AG04450 (cell line): ENCODE data around the gene PLPPR5. TPM values are rescaled to one million over a fixed set of nuclear protein-coding genes. Genes with fewer than 3 reads are reported as not detected.

Experiments used
- CTCF ChIA-PET: fragments of 300-600, 350-600 bp; formaldehyde crosslinking; extraction: SDS; loops from one replicate; lab custom pipeline; 2022; ENCODE audit warnings: antibody characterized with exemption, inconsistent platforms; lab: Charles Lee
- POLR2A ChIA-PET: fragments of 350-600 bp; formaldehyde crosslinking; extraction: SDS; loops from one replicate; lab custom pipeline; 2021; ENCODE audit warnings: antibody characterized with exemption, inconsistent platforms; lab: Yijun Ruan, JAX
- DNase-seq: peaks from one replicate; pipeline ENCODE4 v3.0.0-alpha.2; 2011; ENCODE audit warnings: low read depth, low spot score
- H3K27ac ChIP-seq: one replicate; pipeline ENCODE4 v1.5.1; 2012; ENCODE audit warnings: low read depth, low read length, control low read depth
- H3K27me3 ChIP-seq: one replicate; pipeline ENCODE4 v1.6.0; 2012; ENCODE audit warnings: low read length; ENCODE audit not compliant: control insufficient read depth, insufficient read depth
- H3K4me3 ChIP-seq: 2 replicates; pipeline ENCODE4 v1.5.1; 2011; ENCODE audit warnings: mild to moderate bottlenecking, low read depth, low read length, control low read depth
- H3K9me3 ChIP-seq: 2 replicates; pipeline ENCODE4 v1.5.1; 2012; ENCODE audit warnings: low read length; ENCODE audit not compliant: control insufficient read depth, insufficient read depth
- CTCF ChIP-seq: IDR thresholded peaks from 2 replicates; pipeline ENCODE4 v1.5.1; 2011; ENCODE audit warnings: low read depth, low read length, control low read depth, inconsistent platforms
- polyA plus RNA-seq: library from polyadenylated mRNA; depleted of rRNA; stranded (reverse); fragments of >200 nt; gene quantifications from 2 replicates; pipeline ENCODE4 v1.2.3, GENCODE V29; 2011

Gene PLPPR5
- polyA plus RNA-seq, 1 experiment: 0.07 TPM

- DNase-seq: no peak
- H3K27ac ChIP-seq: no peak overlapping the region
- TF ChIP-seq CTCF: no peak
- no peaks in the 10 kb centered on the region for H3K9me3 ChIP-seq
- CTCF ChIA-PET: no interaction called here
- no peak overlapping the region for H3K4me3 ChIP-seq
- H3K27me3 ChIP-seq: no peaks in the 10 kb centered on the region
- POLR2A ChIA-PET: no interaction called here
Observed at GRCh38 chr1:98914547-98914946, 90.1 kb downstream of the PLPPR5 start.

GRCh38 chr1:98910827-98911226 is 93.8 kb downstream of the PLPPR5 start:
- POLR2A ChIA-PET: no interaction called here
- no peak for TF ChIP-seq CTCF
- CTCF ChIA-PET: no interaction called here
- DNase-seq: no peak
- H3K4me3 ChIP-seq: no peak overlapping the region
- no peak overlapping the region for H3K27ac ChIP-seq
- H3K9me3 ChIP-seq: no peaks in the 10 kb centered on the region
- no peaks in the 10 kb centered on the region for H3K27me3 ChIP-seq

DNA sequence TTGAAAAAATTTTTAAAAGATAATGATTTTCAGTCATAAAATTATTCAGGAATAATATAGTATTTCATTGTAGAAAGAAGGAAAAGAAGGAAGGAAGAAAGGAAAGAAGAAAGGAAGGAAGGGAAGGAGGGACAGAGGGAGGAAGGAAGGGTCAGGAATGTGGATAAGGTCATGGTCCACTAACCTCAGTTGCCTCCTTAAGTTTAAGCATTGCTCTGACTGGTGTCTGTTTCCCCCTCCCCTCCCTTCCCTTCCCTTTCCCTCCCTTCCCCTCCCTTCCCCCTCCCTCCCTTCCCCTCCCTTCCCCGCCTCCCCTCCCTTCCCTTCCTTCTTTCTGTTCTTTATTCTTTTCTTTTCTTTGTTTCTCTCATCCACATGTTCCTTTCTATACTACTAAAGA is 95.7 kb downstream of the PLPPR5 start:
- Histone ChIP-seq H3K27me3 (no peaks in the 10 kb centered on the region), H3K9me3 (no peaks in the 10 kb centered on the region), H3K27ac (no peak overlapping the region), H3K4me3 (no peak overlapping the region)
- DNase-seq: no peak
- CTCF ChIA-PET: no interaction called here
- no peak for TF ChIP-seq CTCF
- POLR2A ChIA-PET: interaction anchor here (0.6 kb wide), 1 partner anchor 71 kb away, joined by 5 read pairs; no protein-coding TSS in a partner anchor

DNA sequence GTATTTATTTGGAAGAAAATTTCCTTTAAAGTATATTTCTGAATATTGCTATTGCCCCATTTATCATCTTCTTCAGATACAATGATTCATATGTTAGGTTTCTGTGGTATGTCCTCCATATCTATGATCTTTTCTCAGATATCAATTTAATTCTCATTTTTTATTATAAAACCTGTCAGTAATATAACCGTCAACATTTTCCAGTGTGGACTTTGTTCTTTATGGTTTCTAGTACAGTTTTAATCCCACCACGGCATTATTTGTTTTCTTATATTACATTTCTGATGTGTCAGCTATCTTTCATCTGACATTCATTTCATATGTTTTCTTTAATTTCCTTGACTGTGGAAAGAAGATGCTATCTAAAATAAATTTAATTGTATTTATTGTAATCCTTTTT is 97.9 kb downstream of the PLPPR5 start:
- Histone ChIP-seq H3K9me3 (no peaks in the 10 kb centered on the region), H3K27ac (no peak overlapping the region), H3K4me3 (no peak overlapping the region), H3K27me3 (no peaks in the 10 kb centered on the region)
- POLR2A ChIA-PET: interaction anchor here (0.7 kb wide), 1 partner anchor 38 kb away, joined by 3 read pairs; no protein-coding TSS in a partner anchor
- DNase-seq: no peak
- CTCF ChIA-PET: no interaction called here
- no peak for TF ChIP-seq CTCF

DNA sequence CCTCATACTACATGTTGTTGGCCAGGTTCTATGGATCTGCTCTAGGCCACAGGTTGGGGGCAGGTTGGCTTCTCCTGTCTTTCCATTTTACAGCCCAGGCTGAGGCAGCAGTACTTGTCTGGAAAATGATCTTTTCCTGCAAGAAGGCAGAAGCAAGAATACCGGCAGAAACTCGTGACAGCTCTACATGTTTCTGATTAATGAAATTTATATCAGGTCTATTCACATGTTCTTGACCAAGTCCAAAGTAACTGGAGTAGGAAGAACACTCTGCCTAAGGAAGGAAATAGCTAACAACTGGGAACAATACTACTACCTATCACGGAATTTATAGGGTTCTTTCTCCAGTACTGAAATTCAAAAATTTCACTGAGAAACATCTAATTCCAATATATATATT is 98.3 kb downstream of the PLPPR5 start:
- ChIA-PET CTCF (no interaction called here), POLR2A (no interaction called here)
- DNase-seq: no peak
- H3K9me3 ChIP-seq: no peaks in the 10 kb centered on the region
- TF ChIP-seq CTCF: no peak
- H3K27me3 ChIP-seq: no peaks in the 10 kb centered on the region
- H3K4me3 ChIP-seq: no peak overlapping the region
- H3K27ac ChIP-seq: no peak overlapping the region
